H1 (cell line): Measurements from ENCODE around the gene KCNQ1. TPM values are rescaled to one million over a fixed set of nuclear protein-coding genes. Genes with fewer than 3 reads are reported as not detected.

Experiments used
- CTCF ChIA-PET: fragments of 300-600 bp; sonication (Branson Sonifier 250); formaldehyde crosslinking; loops from one replicate; lab custom pipeline; 2021; ENCODE audit not compliant: partially characterized antibody; lab: Charles Lee
- POLR2A ChIA-PET: fragments of 300-600 bp; sonication (Branson Sonifier 250); formaldehyde crosslinking; loops from one replicate; lab custom pipeline; 2021; ENCODE audit warnings: inconsistent platforms; ENCODE audit not compliant: partially characterized antibody; lab: Charles Lee
- DNase-seq, 2 experiments: peaks; one replicate each; pipeline versions ENCODE4 v3.0.0 to v3.0.0-alpha.2; 2010 to 2022; ENCODE audit warnings: low spot score in 2 of 2, low read depth in 1 of 2, mixed read lengths in 1 of 2
- FAIRE-seq: peaks from 2 replicates; lab custom pipeline; 2011; peaks lifted over from hg19 to GRCh38; lab: Jason Lieb, UNC
- H2AFZ ChIP-seq: 2 replicates; pipeline ENCODE4 v1.8.1; 2012; ENCODE audit warnings: low read length, inconsistent platforms
- H2AK5ac ChIP-seq: 2 replicates; pipeline ENCODE4 v1.6.1; 2013; ENCODE audit warnings: low read depth, low read length
- H2BK120ac ChIP-seq: replicated peaks from 2 replicates; pipeline ENCODE3; 2013; ENCODE audit warnings: low read depth, low read length, inconsistent platforms
- H2BK12ac ChIP-seq: 2 replicates; pipeline ENCODE4 v1.6.1; 2013; ENCODE audit warnings: low read depth, low read length
- H2BK15ac ChIP-seq: 2 replicates; pipeline ENCODE4 v1.6.1; 2013; ENCODE audit warnings: low read length
- H2BK20ac ChIP-seq: 2 replicates; pipeline ENCODE4 v1.6.1; 2013; ENCODE audit warnings: low read length
- H2BK5ac ChIP-seq: 2 replicates; pipeline ENCODE4 v1.6.1; 2013; ENCODE audit warnings: low read depth, low read length
- H3K14ac ChIP-seq: 2 replicates; pipeline ENCODE4 v1.6.1; 2013; ENCODE audit warnings: inconsistent platforms; ENCODE audit not compliant: insufficient read length
- H3K18ac ChIP-seq: 2 replicates; pipeline ENCODE4 v1.6.1; 2013; ENCODE audit warnings: low read length; ENCODE audit errors: extremely low read depth
- H3K23ac ChIP-seq: 2 replicates; pipeline ENCODE4 v1.6.1; 2013; ENCODE audit warnings: inconsistent platforms; ENCODE audit not compliant: insufficient read length
- H3K23me2 ChIP-seq: 2 replicates; pipeline ENCODE4 v1.6.1; 2013; ENCODE audit warnings: low read depth, low read length
- H3K27ac ChIP-seq: 2 replicates; pipeline ENCODE4 v1.6.1; 2011; ENCODE audit warnings: low read depth, low read length, inconsistent platforms
- H3K27me3 ChIP-seq, 4 experiments: replicated peaks in 1 of 4; 1 replicate in 1 of 4; 2 replicates in 3 of 4; pipeline versions ENCODE4 v1.6.1 to v1.8.1; 2011 to 2013; ENCODE audit warnings: low read length in 3 of 4, mild to moderate bottlenecking in 3 of 4, inconsistent platforms in 2 of 4, mixed read lengths in 2 of 4, moderate library complexity in 1 of 4; ENCODE audit not compliant: control insufficient read depth in 3 of 4, insufficient read depth in 3 of 4; ENCODE audit errors: extremely low read depth in 1 of 4
- H3K36me3 ChIP-seq, 4 experiments: 2 replicates each; pipeline versions ENCODE4 v1.6.1 to v1.8.1; 2011 to 2013; ENCODE audit warnings: mild to moderate bottlenecking in 4 of 4, low read length in 3 of 4, moderate library complexity in 2 of 4, control low read depth in 1 of 4, inconsistent platforms in 1 of 4; ENCODE audit not compliant: insufficient read depth in 4 of 4, control insufficient read depth in 2 of 4
- H3K4ac ChIP-seq: replicated peaks from 2 replicates; pipeline ENCODE3; 2013; ENCODE audit warnings: low read length, low read depth, mixed read lengths, inconsistent platforms; ENCODE audit not compliant: insufficient read length
- H3K4me1 ChIP-seq, 4 experiments: replicated peaks in 1 of 4; 1 replicate in 1 of 4; 2 replicates in 3 of 4; pipeline versions ENCODE4 v1.6.1 to v1.8.1; 2011 to 2013; ENCODE audit warnings: low read length in 3 of 4, inconsistent platforms in 2 of 4, mixed read lengths in 1 of 4; ENCODE audit not compliant: insufficient read depth in 4 of 4, control insufficient read depth in 3 of 4
- H3K4me2 ChIP-seq, 2 experiments: 2 replicates each; pipeline versions ENCODE4 v1.6.1 to v1.8.1; 2011 to 2013; ENCODE audit warnings: low read depth in 2 of 2, low read length in 2 of 2, control low read depth in 1 of 2, inconsistent platforms in 1 of 2, mild to moderate bottlenecking in 1 of 2; ENCODE audit not compliant: insufficient read depth in 1 of 2
- H3K4me3 ChIP-seq, 4 experiments: fragments of 200-600, 300-600 bp in 1 of 4; sonication (generic), shearing (Covaris generic), sonication (Bioruptor Twin) in 1 of 4; 2 replicates each; pipeline versions ENCODE4 v1.5.1 to v1.8.1; 2011 to 2016; ENCODE audit warnings: low read length in 4 of 4, low read depth in 3 of 4, control low read depth in 2 of 4, inconsistent platforms in 2 of 4, mild to moderate bottlenecking in 2 of 4, mixed read lengths in 1 of 4, moderate library complexity in 1 of 4; ENCODE audit not compliant: insufficient read depth in 2 of 4; ENCODE audit errors: extremely low read depth in 1 of 4
- H3K56ac ChIP-seq: replicated peaks from 2 replicates; pipeline ENCODE3; 2013; ENCODE audit warnings: low read depth, mild to moderate bottlenecking, mixed read lengths, low read length, inconsistent platforms; ENCODE audit not compliant: insufficient read length
- H3K79me1 ChIP-seq: 2 replicates; pipeline ENCODE4 v1.6.1; 2013; ENCODE audit warnings: low read depth, low read length, control low read depth
- H3K79me2 ChIP-seq, 2 experiments: 2 replicates each; pipeline versions ENCODE4 v1.6.1 to v1.8.1; 2012 to 2013; ENCODE audit warnings: low read length in 2 of 2, mild to moderate bottlenecking in 2 of 2, inconsistent platforms in 1 of 2; ENCODE audit not compliant: insufficient read depth in 2 of 2, control insufficient read depth in 1 of 2
- H3K9ac ChIP-seq, 4 experiments: replicated peaks in 1 of 4; 1 replicate in 1 of 4; 2 replicates in 3 of 4; pipeline versions ENCODE4 v1.6.1 to v1.8.1; 2011 to 2013; ENCODE audit warnings: low read depth in 3 of 4, low read length in 3 of 4, control low read depth in 2 of 4, mild to moderate bottlenecking in 2 of 4, moderate library complexity in 2 of 4, inconsistent platforms in 1 of 4; ENCODE audit errors: extremely low read depth in 1 of 4
- H3K9me3 ChIP-seq, 2 experiments: 2 replicates each; pipeline versions ENCODE4 v1.6.1 to v1.8.1; 2012 to 2013; ENCODE audit warnings: mild to moderate bottlenecking in 2 of 2, moderate library complexity in 2 of 2, control low read depth in 1 of 2, inconsistent platforms in 1 of 2, low read depth in 1 of 2, low read length in 1 of 2, mixed read lengths in 1 of 2; ENCODE audit not compliant: insufficient read depth in 2 of 2
- H4K20me1 ChIP-seq, 2 experiments: replicated peaks in 1 of 2; 2 replicates each; pipeline versions ENCODE3 to v1.8.1; 2011 to 2013; ENCODE audit warnings: inconsistent platforms in 2 of 2, low read length in 2 of 2, mild to moderate bottlenecking in 1 of 2; ENCODE audit not compliant: insufficient read depth in 2 of 2, control insufficient read depth in 1 of 2
- H4K5ac ChIP-seq: 2 replicates; pipeline ENCODE4 v1.6.1; 2013; ENCODE audit warnings: low read length, low read depth, mixed read lengths, inconsistent platforms; ENCODE audit not compliant: insufficient read length
- H4K8ac ChIP-seq: 2 replicates; pipeline ENCODE4 v1.8.0; 2013; ENCODE audit warnings: mild to moderate bottlenecking, moderate library complexity, low read length, inconsistent platforms; ENCODE audit not compliant: insufficient read depth; ENCODE audit errors: extremely low read depth
- H4K91ac ChIP-seq: replicated peaks from 2 replicates; pipeline ENCODE3; 2013; ENCODE audit warnings: low read length, mixed read lengths, inconsistent platforms; ENCODE audit not compliant: insufficient read length
- ASH2L ChIP-seq: fragments of 200-600, 300-600 bp; sonication (generic); IDR thresholded peaks from one replicate; pipeline ENCODE4 v1.7.1; 2017; ENCODE audit warnings: low read length
- BRCA1 ChIP-seq: IDR thresholded peaks from 2 replicates; pipeline ENCODE4 v1.6.1; 2012; ENCODE audit warnings: low read depth, low read length, improper control_type of control experiment
- CEBPB ChIP-seq: IDR thresholded peaks from 2 replicates; pipeline ENCODE4 v1.6.1; 2012; ENCODE audit warnings: low read depth, low read length
- CHD2 ChIP-seq: IDR thresholded peaks from 2 replicates; pipeline ENCODE4 v1.6.1; 2012; ENCODE audit warnings: low read length, improper control_type of control experiment
- EZH2 ChIP-seq: fragments of 200-600 bp; sonication (generic); IDR thresholded peaks from 2 replicates; pipeline ENCODE4 v1.7.1; 2012; ENCODE audit warnings: low read depth, mild to moderate bottlenecking, moderate library complexity, low read length, inconsistent platforms; ENCODE audit not compliant: severe bottlenecking
- GABPA ChIP-seq: IDR thresholded peaks from 2 replicates; pipeline ENCODE4 v1.6.1; 2011; ENCODE audit warnings: mild to moderate bottlenecking, low read length, moderate library complexity, borderline replicate concordance; ENCODE audit not compliant: insufficient read depth
- GTF2F1 ChIP-seq: IDR thresholded peaks from 2 replicates; pipeline ENCODE4 v1.6.1; 2012; ENCODE audit warnings: low read depth, low read length, improper control_type of control experiment, borderline replicate concordance
- HDAC6 ChIP-seq: IDR thresholded peaks from one replicate; pipeline ENCODE4 v1.7.1; 2012; ENCODE audit warnings: low read depth, mild to moderate bottlenecking, inconsistent platforms, low read length, moderate library complexity
- MAFK ChIP-seq: IDR thresholded peaks from 2 replicates; pipeline ENCODE4 v1.6.1; 2012; ENCODE audit warnings: low read depth, mild to moderate bottlenecking, improper control_type of control experiment, low read length
- MAX ChIP-seq: IDR thresholded peaks from 2 replicates; pipeline ENCODE4 v1.6.1; 2012; ENCODE audit warnings: inconsistent platforms
- PHF8 ChIP-seq: fragments of 200-600 bp; sonication (generic); conservative IDR thresholded peaks from 2 replicates; pipeline ENCODE4 v1.7.1; 2012; ENCODE audit warnings: low read depth, mild to moderate bottlenecking, inconsistent platforms, low read length, moderate library complexity
- SIN3A ChIP-seq, 2 experiments: IDR thresholded peaks in 1 of 2; conservative IDR thresholded peaks in 1 of 2; 2 replicates each; pipeline ENCODE4 v1.6.1; 2011 to 2012; ENCODE audit warnings: low read length in 2 of 2, improper control_type of control experiment in 1 of 2, low read depth in 1 of 2, mild to moderate bottlenecking in 1 of 2
- SP1 ChIP-seq: IDR thresholded peaks from 2 replicates; pipeline ENCODE4 v1.6.1; 2011; ENCODE audit warnings: low read depth, low read length
- WGBS, 2 experiments: shearing (Covaris generic) in 1 of 2; methylation state at CpG; one replicate each; pipeline versions ENCODE4 v1.1.6 to v1.1.7; 2013 to 2015; ENCODE audit warnings: low lambda C conversion rate in 2 of 2, mixed read lengths in 2 of 2, inconsistent platforms in 1 of 2, low coverage in 1 of 2, missing lambda C conversion rate in 1 of 2; ENCODE audit not compliant: insufficient replicate concordance in 2 of 2, insufficient coverage in 1 of 2, insufficient read length in 1 of 2; ENCODE audit errors: extremely low coverage in 1 of 2, missing lambda C conversion rate in 1 of 2; 5-methylcytosine and 5-hydroxymethylcytosine counted together
- polyA plus RNA-seq, 7 experiments: library from polyadenylated mRNA; depleted of rRNA in 3 of 7; stranded (reverse) in 5 of 7; unstranded in 2 of 7; fragments of >200 nt in 5 of 7; fragments of 200-250 nt in 2 of 7; gene quantifications; 1 replicate in 5 of 7; 2 replicates in 1 of 7; 4 replicates in 1 of 7; pipeline versions ENCODE4 v1.2.1 to v1.2.3, GENCODE V29; 2011 to 2013; ENCODE audit warnings: missing spikeins in 2 of 7, mixed read lengths in 2 of 7
- total RNA-seq: library from RNA; stranded (reverse); fragmentation: NEBNext Ultra II Directional; extraction: Animal tissue kit (Norgen Biotek cat#: 25700); gene quantifications from 2 replicates; pipeline ENCODE4 v1.2.1, GENCODE V29; 2021

Gene KCNQ1
- total and polyA plus RNA-seq, 2 of the 8 experiments (the other 6 are each of a cell fraction or from before 2014, with no cell fraction given): 1.9 to 2.0 TPM

- Histone ChIP-seq H2AFZ (no peak overlapping the region), H2BK20ac (no peak overlapping the region), H3K4me1 (no peaks in the 10 kb centered on the region), H3K79me2 (no peaks in the 10 kb centered on the region), H3K56ac (no peak overlapping the region), H4K20me1 (peaks cover 0 to 6% of the 10 kb centered on the region in 2 experiments), H2BK15ac (no peak overlapping the region), H3K18ac (no peak overlapping the region), H3K27ac (no peak overlapping the region), H2BK5ac (no peak overlapping the region), H4K5ac (no peak overlapping the region), H3K4ac (no peak overlapping the region), H3K23me2 (no peaks in the 10 kb centered on the region), H3K4me2 (no peak overlapping the region), H3K27me3 (peaks cover 0 to 25% (median 5%) of the 10 kb centered on the region in 4 experiments; a peak in 5 of 7 replicates), H4K8ac (no peak overlapping the region), H3K9ac (no peak overlapping the region), H3K23ac (no peak overlapping the region), H3K36me3 (no peaks in the 10 kb centered on the region), H2BK12ac (no peak overlapping the region), H3K79me1 (no peaks in the 10 kb centered on the region), H3K9me3 (peaks cover 54 to 61% of the 10 kb centered on the region in 2 experiments), H4K91ac (no peak overlapping the region), H3K14ac (no peak overlapping the region), H2AK5ac (no peak overlapping the region), H2BK120ac (no peak overlapping the region), H3K4me3 (no peak overlapping the region)
- DNase-seq (no peak), FAIRE-seq (no peak)
- CTCF ChIA-PET: interaction anchor here (1.0 to 1.5 kb wide), 4 partner anchors 8 to 227 kb away, joined by 3 to 4 read pairs (median 3); no protein-coding TSS in a partner anchor
- POLR2A ChIA-PET: no interaction called here
- 89% methylated on average over 4 of the region's 4 CpGs; no CpG with 5 or more reads in 1 of the 2 experiments for WGBS, 2 experiments
- TF ChIP-seq MAFK (no peak), ASH2L (no peak), CHD2 (no peak), MAX (no peak), GTF2F1 (no peak), SP1 (no peak), PHF8 (no peak), EZH2 (no peak), HDAC6 (no peak), SIN3A (conservative IDR thresholded peaks at IDR 0.05 in 1 of 2, IDR thresholded peaks at IDR 0.05 in 1 of 2; ENCODE audit: low read depth in 1 of 2, low read length in 2 of 2) (no peak), CEBPB (no peak), GABPA (no peak), BRCA1 (no peak)
Observed at GRCh38 chr11:2661173-2662023, 216.6 kb downstream of the KCNQ1 start.
